GM19238 (cell line): Measurements from ENCODE around the gene FRZB.
"Not testable (repeated sequence)": the region's sequence is repeated elsewhere in the genome, so short reads cannot be mapped to it uniquely, and the experiment has no call there.

Experiments used
- DNase-seq: peaks from one replicate; pipeline ENCODE4 v3.0.0; 2011; ENCODE audit warnings: low spot score; ENCODE audit not compliant: insufficient read length

The FRZB gene

GRCh38 chr2:182890773-182891378 is 24.4 kb upstream of the FRZB start:
- DNase-seq, result no peak

DNA sequence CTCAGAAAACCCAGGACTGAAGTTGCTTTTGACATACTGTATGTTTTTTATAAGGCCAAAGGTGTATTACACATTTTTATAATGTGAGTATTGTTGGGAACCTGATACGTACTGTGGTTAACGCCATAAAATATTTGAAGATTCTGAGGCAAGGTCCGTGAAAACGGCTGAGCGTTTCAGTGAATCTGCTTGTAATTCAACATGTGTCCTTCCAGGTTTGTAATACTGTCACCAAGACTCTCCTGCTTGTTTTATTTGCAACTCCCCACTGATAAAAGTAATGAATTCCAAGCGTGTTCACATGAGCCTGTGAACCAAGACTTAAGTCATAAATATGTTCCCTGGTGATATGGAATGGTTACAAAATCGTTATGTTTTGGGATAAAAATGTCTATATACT is 23.9 kb upstream of the FRZB start:
- no peak for DNase-seq

GRCh38 chr2:182887753-182888415 is 21.4 kb upstream of the FRZB start:
- no peak for DNase-seq

DNA sequence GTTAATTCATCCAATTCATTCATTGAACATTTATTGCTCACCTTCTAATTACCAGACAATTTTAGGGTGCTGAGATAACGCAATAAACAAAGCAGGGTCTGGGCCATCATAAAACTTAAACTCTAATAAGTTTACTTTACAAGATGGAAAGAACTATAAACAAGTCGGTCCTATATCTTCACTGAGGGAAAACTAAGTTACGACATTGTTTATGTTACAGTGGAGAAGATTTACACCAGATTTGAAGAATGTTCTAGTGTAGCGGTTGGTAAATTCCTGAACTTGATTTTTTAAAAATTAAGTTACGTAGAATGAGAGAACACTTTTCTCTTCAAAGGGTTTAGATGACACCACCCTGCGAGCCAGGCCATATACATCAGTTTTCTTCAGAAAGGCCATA is 20.7 kb upstream of the FRZB start:
- DNase-seq, result no peak

GRCh38 chr2:182885771-182886170 is 19.3 kb upstream of the FRZB start:
- DNase-seq, result no peak

- DNase-seq, result no peak
Observed at GRCh38 chr2:182883451-182883850, 17.0 kb upstream of the FRZB start.

GRCh38 chr2:182880100-182880499 is 13.7 kb upstream of the FRZB start:
- DNase-seq, result not testable (repeated sequence)

DNA sequence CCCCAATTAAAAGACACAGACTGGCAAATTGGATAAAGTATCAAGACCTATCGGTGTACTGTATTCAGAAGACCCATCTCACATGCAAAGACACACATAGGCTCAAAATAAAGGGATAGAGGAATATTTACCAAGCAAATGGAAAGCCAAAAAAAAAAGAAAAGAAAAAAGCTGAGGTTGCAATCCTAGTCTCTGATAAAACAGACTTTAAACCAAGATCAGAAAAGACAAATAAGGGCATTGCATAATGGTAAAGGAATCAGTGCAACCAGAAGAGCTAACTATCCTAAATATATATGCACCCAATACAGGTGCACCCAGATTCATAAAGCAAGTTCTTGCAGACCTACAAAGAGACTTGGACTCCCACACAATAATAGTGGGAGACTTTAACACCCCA is 10.2 kb upstream of the FRZB start:
- not testable (repeated sequence) for DNase-seq

DNA sequence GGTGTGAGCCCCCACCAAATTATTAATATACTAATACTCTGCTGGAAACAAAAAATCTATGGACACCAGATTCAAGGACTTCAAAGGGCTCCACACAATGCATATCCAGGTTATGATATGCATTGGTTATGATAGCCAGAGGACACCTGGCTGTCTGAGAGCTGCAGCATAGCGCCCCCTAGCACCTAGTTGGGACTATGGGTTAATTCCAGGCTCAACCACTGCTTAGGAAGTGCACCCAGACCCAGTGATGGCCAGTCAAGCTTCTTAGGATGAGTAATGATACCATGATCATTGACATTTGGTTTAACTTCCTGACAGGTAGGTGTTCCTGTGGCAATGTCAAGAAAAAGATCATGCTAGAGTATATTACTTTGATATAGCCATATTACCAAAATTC is 3.8 kb upstream of the FRZB start:
- DNase-seq, result no peak

- DNase-seq, result no peak
Observed at GRCh38 chr2:182868054-182868796, 1.8 kb upstream of the FRZB start.

DNA sequence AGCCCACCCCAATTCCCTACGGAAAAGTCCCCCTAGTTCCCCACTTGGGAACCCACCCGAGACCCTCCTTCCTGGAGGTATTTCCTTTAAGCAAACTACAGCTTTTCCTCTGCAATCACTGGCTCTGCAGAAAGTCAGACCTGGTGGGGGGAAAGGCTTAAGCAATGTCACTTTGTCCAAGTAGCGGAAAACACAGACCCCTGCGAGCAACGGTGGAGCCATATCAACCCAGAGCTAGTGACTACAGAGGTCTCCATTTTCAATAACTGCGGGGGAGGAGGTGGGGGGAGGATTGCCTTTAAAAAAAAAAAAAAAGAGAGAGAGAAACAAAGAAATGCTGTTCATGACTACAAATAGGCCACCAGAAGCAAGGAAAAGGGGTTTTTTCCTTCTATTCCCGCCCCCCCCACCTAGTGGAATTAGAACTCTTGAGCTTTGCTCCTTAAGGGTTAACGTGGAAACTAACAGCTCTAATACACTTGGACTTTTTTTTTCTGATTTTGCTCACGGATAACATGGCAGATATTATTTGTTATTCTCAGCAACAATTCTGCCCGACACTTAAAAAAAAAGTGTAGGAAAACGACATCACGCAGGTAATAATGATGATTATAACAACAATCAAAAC is 1.1 kb upstream of the FRZB start:
- no peak for DNase-seq

GRCh38 chr2:182866095-182866460 is 359 bp downstream of the FRZB start:
- DNase-seq, result no peak

DNA sequence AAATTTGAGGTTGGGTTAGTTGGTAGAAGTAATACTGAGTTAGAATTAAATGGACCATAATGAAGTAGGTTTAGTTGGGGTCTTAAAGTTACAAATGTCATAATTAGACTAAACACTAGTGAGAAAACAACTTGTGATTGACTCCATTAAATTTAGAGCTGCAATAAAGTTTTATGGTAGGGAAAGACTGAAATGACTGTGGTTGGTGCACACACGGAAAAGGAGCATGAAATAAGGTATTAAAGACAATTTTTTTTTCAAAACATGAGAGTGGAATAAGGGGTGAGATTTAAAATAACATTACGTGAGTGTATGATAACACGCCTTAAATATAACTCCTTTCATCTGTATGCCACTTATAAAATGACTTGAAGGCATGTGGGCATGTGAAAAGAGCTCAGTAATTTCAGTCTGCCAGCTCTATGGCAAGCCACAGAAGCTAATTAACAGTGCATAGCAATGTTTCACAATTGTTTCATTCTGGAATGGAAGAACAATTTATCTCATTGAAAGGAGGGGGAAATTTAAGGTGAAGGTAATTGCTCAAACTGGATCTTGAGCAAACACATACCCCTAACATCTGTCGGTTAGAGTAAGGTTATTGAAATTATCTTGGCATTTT is 1.4 kb downstream of the FRZB start:
- DNase-seq, result no peak

GRCh38 chr2:182863642-182864041 is 2.8 kb downstream of the FRZB start:
- DNase-seq, result no peak

DNA sequence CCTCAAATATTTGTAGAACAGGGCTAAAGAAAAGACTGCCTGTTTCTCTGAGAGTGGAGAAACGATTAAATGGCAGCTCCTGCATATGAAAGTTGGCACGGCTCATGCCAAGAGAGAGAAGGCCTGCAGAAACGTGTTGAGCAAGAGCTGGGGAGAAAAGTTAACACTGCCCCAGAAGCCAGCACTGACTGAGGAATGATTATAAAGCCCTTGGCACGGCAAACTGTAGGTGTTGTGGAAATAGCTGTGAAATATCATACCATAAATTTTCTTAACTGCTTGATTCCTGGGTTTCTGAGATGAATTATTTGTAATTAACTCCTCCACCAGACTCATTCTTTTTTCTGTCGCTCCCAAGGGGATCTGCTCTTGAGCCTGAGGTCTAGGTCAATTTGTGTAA is 4.3 kb downstream of the FRZB start:
- DNase-seq, result no peak

GRCh38 chr2:182860858-182861257 is 5.6 kb downstream of the FRZB start:
- no peak for DNase-seq

- DNase-seq, result no peak
Observed at GRCh38 chr2:182858671-182859070, 7.8 kb downstream of the FRZB start.

DNA sequence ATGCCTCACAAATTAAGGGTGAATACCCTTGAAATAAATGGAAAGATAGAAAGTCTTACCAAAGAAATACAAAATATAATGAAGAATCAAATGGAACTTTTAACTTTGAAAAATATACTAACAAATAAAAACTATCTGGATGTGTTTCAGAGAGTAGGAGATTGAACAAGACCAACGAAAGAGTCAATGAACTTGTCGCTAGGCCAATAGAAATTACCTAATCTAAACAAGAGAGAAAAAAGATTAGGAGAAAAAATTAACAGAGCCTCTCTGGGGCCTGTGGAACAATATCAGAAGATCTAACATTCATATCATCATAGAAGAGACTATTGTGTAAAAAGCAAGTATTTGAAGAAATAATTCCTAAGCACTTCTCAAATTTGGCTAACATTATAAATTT is 11.1 kb downstream of the FRZB start:
- no peak for DNase-seq

DNA sequence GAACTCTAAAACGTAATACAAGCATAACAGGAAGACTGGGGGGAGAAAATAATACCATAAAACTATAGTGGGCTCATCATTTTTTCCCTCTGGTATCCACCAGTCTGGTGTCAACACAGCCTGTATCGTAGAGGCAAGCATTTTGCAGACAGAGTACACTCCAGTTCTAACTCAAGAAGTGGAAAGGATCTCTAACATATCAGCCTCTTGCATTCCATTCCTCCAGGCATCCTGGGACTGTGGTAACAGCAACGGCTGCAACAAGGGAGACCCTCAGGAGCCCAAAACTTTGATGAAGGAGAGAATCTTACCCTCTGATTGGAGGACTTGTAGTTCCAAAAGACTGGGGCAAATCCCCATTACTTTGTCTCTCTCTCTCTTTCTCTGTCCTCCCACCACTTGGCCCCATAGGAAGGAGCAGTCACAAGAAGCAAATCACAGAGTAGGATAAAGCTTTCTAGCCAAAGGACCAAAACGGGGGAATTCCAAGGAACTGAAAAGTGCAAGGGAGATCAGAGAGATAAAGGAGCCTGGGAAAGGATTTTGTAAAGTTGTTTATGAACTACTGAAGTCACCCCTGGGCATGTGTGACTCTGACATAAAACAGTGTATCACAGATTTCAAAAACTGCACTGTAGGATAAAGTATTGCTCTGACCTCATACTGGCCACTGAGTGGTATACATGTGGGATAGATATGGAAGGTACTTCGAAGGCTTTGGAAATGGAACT is 11.9 kb downstream of the FRZB start:
- DNase-seq, result no peak

DNA sequence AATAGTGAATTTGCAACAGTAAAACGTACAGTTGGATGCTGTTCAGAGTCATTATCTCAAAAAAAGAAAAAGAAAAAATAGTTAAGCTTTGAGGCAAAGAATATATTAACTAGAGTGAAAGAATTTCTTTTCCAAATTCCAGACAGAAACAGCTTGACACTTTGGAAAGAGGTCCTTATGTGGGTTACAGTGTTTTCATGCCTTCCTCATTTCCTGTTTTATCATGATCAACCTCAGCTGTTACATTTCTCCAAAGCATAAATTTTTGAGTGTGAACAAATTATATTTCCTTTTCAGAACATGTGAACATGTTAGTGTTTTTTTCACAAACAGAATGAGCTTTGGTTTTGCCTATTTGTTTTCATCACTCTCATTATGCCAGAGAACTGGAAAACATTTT is 13.6 kb downstream of the FRZB start:
- DNase-seq, result no peak

DNA sequence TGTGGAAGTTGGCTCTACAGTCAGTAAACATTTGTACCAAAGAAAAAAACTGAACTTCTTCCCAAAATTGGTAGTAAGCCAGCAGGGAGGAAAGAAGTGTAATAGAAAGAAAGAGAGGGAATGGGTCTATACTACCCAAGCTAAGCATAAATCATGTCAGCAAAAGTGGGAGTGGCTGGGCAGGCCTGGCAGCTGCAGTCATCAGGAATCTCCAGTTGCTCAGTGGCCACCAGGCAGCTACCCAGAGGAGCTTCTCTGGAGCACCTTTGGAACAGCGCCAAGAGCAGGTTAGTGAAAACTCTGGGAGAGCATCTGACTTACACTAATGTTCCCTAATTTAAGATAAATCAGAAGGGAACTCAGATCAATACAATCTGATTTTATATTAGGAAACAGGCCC is 14.3 kb downstream of the FRZB start:
- DNase-seq, result no peak
